ENCODE results near the gene FAM120A. TPM values are rescaled to one million over a fixed set of nuclear protein-coding genes. Genes with fewer than 3 reads are reported as not detected.
A peak's percentile ranks its signal among the peaks of the same experiment; 100 is the strongest.

FAM120A gene
- total RNA-seq, 1 experiment from 2014 or later = 53.3 TPM

- TF ChIP-seq NFATC4 (CRISPR knock-in tag; IDR thresholded peaks at IDR 0.05) (no peak), ELF4 (CRISPR knock-in tag; IDR thresholded peaks at IDR 0.05; ENCODE audit: low read depth) (no peak), SP1 (CRISPR knock-in tag; conservative IDR thresholded peaks at IDR 0.05) (no peak)
- DNase-seq (ENCODE audit: low spot score) (no peak), ATAC-seq (no peak)
- H3K27ac Mint-ChIP-seq = peak overlapping the region; percentile 29; the same call in 1 of the 2 replicates
- ChIA-PET CTCF (no interaction called here), POLR2A (no interaction called here)
- H3K4me3 Mint-ChIP-seq = no peak overlapping the region
- no peaks in the 10 kb centered on the region for H3K27me3 Mint-ChIP-seq (ENCODE audit: low read depth)
- H3K4me1 Mint-ChIP-seq = peaks cover 74% of the 10 kb centered on the region
- peaks cover 15% of the 10 kb centered on the region for H3K36me3 Mint-ChIP-seq
- H3K9me3 Mint-ChIP-seq = no peaks in the 10 kb centered on the region
Measured at GRCh38 chr9:93467462-93467861, 16.0 kb downstream of the FAM120A start.

GRCh38 chr9:93468763-93469456 lies 17.4 kb downstream of the FAM120A start:
- H3K4me1 Mint-ChIP-seq = peaks cover 61% of the 10 kb centered on the region
- H3K9me3 Mint-ChIP-seq = no peaks in the 10 kb centered on the region
- peak overlapping the region; percentile 83 for H3K27ac Mint-ChIP-seq
- H3K4me3 Mint-ChIP-seq = no peak overlapping the region
- DNase-seq (ENCODE audit: low spot score) = no peak
- ChIA-PET CTCF (interaction anchor here (1.1 kb wide), 1 partner anchor 15 kb away, joined by 5 read pairs; the partner anchor contains the start of gene FAM120AOS), POLR2A (interaction anchor here (0.6 to 0.9 kb wide), 2 partner anchors 15 to 341 kb away, joined by 3 read pairs; no protein-coding TSS in a partner anchor)
- peak; percentile 45 for ATAC-seq
- peaks cover 22% of the 10 kb centered on the region for H3K36me3 Mint-ChIP-seq
- TF ChIP-seq ATF3 (CRISPR knock-in tag; conservative IDR thresholded peaks at IDR 0.05) = no peak
- no peak for TF ChIP-seq ZNF232 (CRISPR knock-in tag; IDR thresholded peaks at IDR 0.05)
- no peak for TF ChIP-seq ZMAT4 (CRISPR knock-in tag; IDR thresholded peaks at IDR 0.05)
- TF ChIP-seq ZNF416 (CRISPR knock-in tag; IDR thresholded peaks at IDR 0.05) = no peak
- TF ChIP-seq PREB (CRISPR knock-in tag; IDR thresholded peaks at IDR 0.05; ENCODE audit: borderline replicate concordance) = no peak
- TF ChIP-seq CREB1 (CRISPR knock-in tag; IDR thresholded peaks at IDR 0.05) = no peak
- no peak for TF ChIP-seq RORB (CRISPR knock-in tag; IDR thresholded peaks at IDR 0.05)
- no peak for TF ChIP-seq ZSCAN18 (CRISPR knock-in tag; IDR thresholded peaks at IDR 0.05)
- no peak for TF ChIP-seq MLX (CRISPR knock-in tag; IDR thresholded peaks at IDR 0.05)
- no peak for TF ChIP-seq RELA (CRISPR knock-in tag; IDR thresholded peaks at IDR 0.05; ENCODE audit: borderline replicate concordance)
- no peak for TF ChIP-seq ZNF263 (CRISPR knock-in tag; IDR thresholded peaks at IDR 0.05; ENCODE audit: low read depth)
- H3K27me3 Mint-ChIP-seq (ENCODE audit: low read depth) = no peaks in the 10 kb centered on the region

GRCh38 chr9:93470391-93470790 lies 18.9 kb downstream of the FAM120A start:
- CTCF ChIA-PET = no interaction called here
- no peak for ATAC-seq
- H3K4me3 Mint-ChIP-seq = no peak overlapping the region
- POLR2A ChIA-PET = no interaction called here
- H3K4me1 Mint-ChIP-seq = peaks cover 50% of the 10 kb centered on the region
- H3K27ac Mint-ChIP-seq = peak overlapping the region; percentile 76
- no peaks in the 10 kb centered on the region for H3K9me3 Mint-ChIP-seq
- TF ChIP-seq AFF4 (CRISPR knock-in tag; IDR thresholded peaks at IDR 0.05; ENCODE audit: borderline replicate concordance) (no peak), ATF6 (CRISPR knock-in tag; IDR thresholded peaks at IDR 0.05) (no peak)
- peaks cover 32% of the 10 kb centered on the region for H3K36me3 Mint-ChIP-seq
- DNase-seq (ENCODE audit: low spot score) = no peak
- no peaks in the 10 kb centered on the region for H3K27me3 Mint-ChIP-seq (ENCODE audit: low read depth)

Data from WTC11 (cell line).